ENCODE data around the gene BNIP5.

The BNIP5 gene

GRCh38 chr6:36308514-36308913 lies 28.2 kb downstream of the BNIP5 start:
- in situ Hi-C loops (cut with HindIII; ENCODE audit: low pct_ligation_motif_present, low sequenced_read_pairs), result no loop called here
- no peak overlapping the region for H3K27ac ChIP-seq
- no peak overlapping the region for H3K4me3 ChIP-seq (ENCODE audit: low read depth, low read length)
- TF ChIP-seq, protein P1, sequence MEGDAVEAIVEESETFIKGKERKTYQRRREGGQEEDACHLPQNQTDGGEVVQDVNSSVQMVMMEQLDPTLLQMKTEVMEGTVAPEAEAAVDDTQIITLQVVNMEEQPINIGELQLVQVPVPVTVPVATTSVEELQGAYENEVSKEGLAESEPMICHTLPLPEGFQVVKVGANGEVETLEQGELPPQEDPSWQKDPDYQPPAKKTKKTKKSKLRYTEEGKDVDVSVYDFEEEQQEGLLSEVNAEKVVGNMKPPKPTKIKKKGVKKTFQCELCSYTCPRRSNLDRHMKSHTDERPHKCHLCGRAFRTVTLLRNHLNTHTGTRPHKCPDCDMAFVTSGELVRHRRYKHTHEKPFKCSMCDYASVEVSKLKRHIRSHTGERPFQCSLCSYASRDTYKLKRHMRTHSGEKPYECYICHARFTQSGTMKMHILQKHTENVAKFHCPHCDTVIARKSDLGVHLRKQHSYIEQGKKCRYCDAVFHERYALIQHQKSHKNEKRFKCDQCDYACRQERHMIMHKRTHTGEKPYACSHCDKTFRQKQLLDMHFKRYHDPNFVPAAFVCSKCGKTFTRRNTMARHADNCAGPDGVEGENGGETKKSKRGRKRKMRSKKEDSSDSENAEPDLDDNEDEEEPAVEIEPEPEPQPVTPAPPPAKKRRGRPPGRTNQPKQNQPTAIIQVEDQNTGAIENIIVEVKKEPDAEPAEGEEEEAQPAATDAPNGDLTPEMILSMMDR (IDR thresholded peaks at IDR 0.05; ENCODE audit: low read depth, low read length, missing control alignments), result no peak
- H3K27me3 ChIP-seq (replicated peaks), result no peaks in the 10 kb centered on the region
- DNase-seq, result no peak
- no peaks in the 10 kb centered on the region for H3K36me3 ChIP-seq (replicated peaks)

DNA sequence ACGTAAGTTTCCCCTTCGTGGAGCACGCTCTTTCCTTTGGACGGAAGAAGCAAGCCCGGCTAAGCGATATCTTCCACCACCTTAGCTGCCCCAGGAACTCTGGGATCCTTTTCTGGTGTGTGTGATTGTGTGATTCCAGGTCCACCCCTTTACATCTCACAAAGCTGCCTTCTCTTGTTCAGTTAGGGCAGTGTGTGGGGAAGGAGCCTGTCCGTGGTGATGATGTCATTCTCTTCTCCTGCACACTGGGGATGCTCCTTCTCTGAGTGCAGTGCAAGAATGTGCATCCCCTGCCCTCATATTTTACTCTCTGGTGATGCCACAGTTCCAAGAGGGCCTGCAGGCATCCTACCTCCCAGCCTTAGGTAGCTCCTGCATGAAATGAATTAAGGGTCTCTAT lies 30.3 kb downstream of the BNIP5 start:
- Histone ChIP-seq H3K36me3 (replicated peaks) (no peaks in the 10 kb centered on the region), H3K27ac (no peak overlapping the region), H3K4me3 (ENCODE audit: low read depth, low read length) (no peak overlapping the region), H3K27me3 (replicated peaks) (no peaks in the 10 kb centered on the region)
- TF ChIP-seq, protein P1 (IDR thresholded peaks at IDR 0.05; ENCODE audit: low read depth, low read length, missing control alignments), result no peak
- DNase-seq, result no peak
- in situ Hi-C loops (cut with HindIII; ENCODE audit: low pct_ligation_motif_present, low sequenced_read_pairs), result no loop called here

- in situ Hi-C loops (cut with HindIII; ENCODE audit: low pct_ligation_motif_present, low sequenced_read_pairs), result no loop called here
- Histone ChIP-seq H3K27me3 (replicated peaks) (no peaks in the 10 kb centered on the region), H3K27ac (no peak overlapping the region), H3K36me3 (replicated peaks) (no peaks in the 10 kb centered on the region), H3K4me3 (ENCODE audit: low read depth, low read length) (no peak overlapping the region)
- DNase-seq, result no peak
- TF ChIP-seq, protein P1 (IDR thresholded peaks at IDR 0.05; ENCODE audit: low read depth, low read length, missing control alignments), result no peak
These were observed 30.8 kb downstream of the BNIP5 start for GRCh38 chr6:36305885-36306284.

DNA sequence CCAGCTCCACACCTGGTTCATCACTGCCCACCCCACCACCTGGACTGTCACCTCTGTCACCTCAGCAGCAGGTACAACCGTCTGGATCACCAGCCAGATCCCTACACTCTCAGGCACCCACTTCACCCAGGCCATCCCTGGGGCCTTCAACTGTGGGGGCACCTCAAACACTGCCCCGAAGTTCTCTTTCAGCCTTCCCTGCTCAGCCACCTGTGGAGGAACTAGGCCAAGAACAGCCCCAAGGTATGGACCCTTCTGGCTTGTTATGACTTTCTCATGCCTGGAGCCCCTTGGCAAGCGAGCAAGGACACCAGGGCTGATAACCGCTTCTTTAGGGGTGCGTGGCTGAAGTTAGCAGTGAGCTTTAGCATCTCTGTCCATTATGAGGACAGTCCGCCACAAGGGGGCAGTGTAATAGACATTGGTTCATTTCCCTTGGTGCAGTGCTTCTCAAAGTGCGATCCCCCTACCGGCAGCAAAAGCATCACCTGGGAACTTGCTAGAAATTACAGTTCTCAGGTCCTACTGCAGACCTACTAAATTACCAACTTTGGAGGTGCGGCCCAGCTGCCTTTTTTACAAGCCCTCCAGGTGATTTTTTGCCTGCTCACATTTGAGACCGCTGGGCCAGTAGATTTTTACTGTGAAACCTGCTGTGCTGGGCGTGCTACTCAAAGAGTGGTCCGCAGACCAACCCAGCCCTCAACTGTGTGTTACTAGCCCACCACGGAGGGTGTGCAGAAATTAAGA lies 34.3 kb downstream of the BNIP5 start:
- in situ Hi-C loops (cut with HindIII; ENCODE audit: low pct_ligation_motif_present, low sequenced_read_pairs), result no loop called here
- peaks cover 3% of the 10 kb centered on the region for H3K27me3 ChIP-seq (replicated peaks)
- DNase-seq, result peak; percentile 91
- TF ChIP-seq, protein P1 (IDR thresholded peaks at IDR 0.05; ENCODE audit: low read depth, low read length, missing control alignments), result peak; percentile 97
- H3K36me3 ChIP-seq (replicated peaks), result no peaks in the 10 kb centered on the region
- H3K27ac ChIP-seq, result no peak overlapping the region
- no peak overlapping the region for H3K4me3 ChIP-seq (ENCODE audit: low read depth, low read length)

DNA sequence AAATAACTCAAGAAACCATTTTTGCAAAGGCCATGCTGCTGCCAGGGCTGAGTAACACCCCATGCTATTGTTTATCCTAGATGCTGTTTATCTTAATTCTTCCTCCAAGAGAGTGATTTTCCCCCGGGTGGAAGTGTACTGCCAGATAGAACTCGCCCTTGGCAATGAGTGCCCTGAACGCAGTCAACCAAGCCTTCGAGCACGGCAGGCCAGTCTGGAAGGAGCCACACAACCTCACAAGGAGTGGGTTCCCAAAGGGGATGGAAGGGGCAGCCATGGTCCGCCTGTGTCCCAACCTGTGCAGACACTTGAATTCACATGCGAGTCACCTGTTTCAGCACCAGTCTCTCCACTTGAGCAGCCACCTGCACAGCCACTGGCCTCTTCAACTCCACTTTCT lies 34.9 kb downstream of the BNIP5 start:
- no peak for DNase-seq
- in situ Hi-C loops (cut with HindIII; ENCODE audit: low pct_ligation_motif_present, low sequenced_read_pairs), result no loop called here
- no peak overlapping the region for H3K4me3 ChIP-seq (ENCODE audit: low read depth, low read length)
- TF ChIP-seq, protein P1 (IDR thresholded peaks at IDR 0.05; ENCODE audit: low read depth, low read length, missing control alignments), result no peak
- peaks cover 3% of the 10 kb centered on the region for H3K27me3 ChIP-seq (replicated peaks)
- no peaks in the 10 kb centered on the region for H3K36me3 ChIP-seq (replicated peaks)
- no peak overlapping the region for H3K27ac ChIP-seq

Measured in brain microvascular endothelial cell (primary cell).